ENCODE results near the gene DNAH10.

DNAH10 gene

DNA sequence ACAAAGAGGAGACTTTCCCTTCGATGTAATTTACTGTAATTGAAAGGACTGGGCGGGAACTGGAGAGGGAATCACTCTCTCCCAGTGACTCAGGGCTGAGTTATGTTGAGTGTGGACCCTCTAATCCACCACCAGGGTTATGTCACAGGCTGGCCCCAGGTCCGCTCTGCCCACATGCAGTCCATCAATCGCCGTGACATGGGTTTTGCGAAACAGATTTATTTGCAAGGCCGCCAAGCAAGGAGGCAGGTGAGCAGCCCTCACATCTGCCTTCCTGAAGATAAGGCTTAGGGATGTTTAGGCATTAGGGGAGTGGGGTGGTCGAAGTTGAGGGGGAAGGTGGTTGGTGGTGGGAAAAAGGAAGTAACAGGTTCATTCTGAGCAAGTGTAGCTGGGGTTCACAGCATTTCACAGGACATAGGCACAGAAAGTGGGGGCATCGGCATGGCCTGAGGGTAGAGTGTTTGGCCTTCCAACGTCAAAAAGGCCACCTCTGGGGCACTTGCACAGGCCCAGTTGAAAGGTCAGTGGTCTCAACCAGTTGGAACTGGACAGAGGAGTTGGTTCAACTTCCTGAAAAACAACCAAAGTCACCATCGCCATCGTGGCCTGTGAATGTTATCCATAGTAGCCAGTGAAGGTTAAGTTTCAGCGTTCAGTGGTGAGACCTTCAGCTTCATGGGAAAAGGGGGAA is 66.9 kb downstream of the DNAH10 start:
- H3K9ac ChIP-seq (ENCODE audit: low read depth, low read length, poor library complexity, severe bottlenecking), result no peak overlapping the region
- no peak overlapping the region for H3K4me3 ChIP-seq (ENCODE audit: low read length, poor library complexity, severe bottlenecking)
- no peaks in the 10 kb centered on the region for H3K27me3 ChIP-seq (ENCODE audit: insufficient read depth, low read length, poor library complexity, severe bottlenecking)
- H4K20me1 ChIP-seq (ENCODE audit: insufficient read depth, low read length, poor library complexity, severe bottlenecking), result no peaks in the 10 kb centered on the region
- H3K36me3 ChIP-seq (ENCODE audit: insufficient read depth, low read length), result no peaks in the 10 kb centered on the region
- H3F3A ChIP-seq (ENCODE audit: low read depth), result no peaks in the 10 kb centered on the region
- 0 out of 2 replicates have a peak overlapping the region, but pooled peaks have one; percentile 11 for H2AFZ ChIP-seq (ENCODE audit: low read length)
- no peaks in the 10 kb centered on the region for H3K9me2 ChIP-seq (replicated peaks; ENCODE audit: low read depth, low read length)
- no peak overlapping the region for H3K4me2 ChIP-seq (ENCODE audit: low read depth, low read length, poor library complexity, severe bottlenecking)
- H3K4me1 ChIP-seq (ENCODE audit: insufficient read depth, low read length, poor library complexity, severe bottlenecking), result peaks cover 7% of the 10 kb centered on the region
- no peaks in the 10 kb centered on the region for H3K79me2 ChIP-seq (ENCODE audit: insufficient read depth, low read length)
- no peaks in the 10 kb centered on the region for H3K9me3 ChIP-seq (ENCODE audit: insufficient read depth, low read depth, low read length)
- no peak for TF ChIP-seq EZH2phosphoT487 (IDR thresholded peaks at IDR 0.05; ENCODE audit: borderline replicate concordance)
- TF ChIP-seq, protein P1, sequence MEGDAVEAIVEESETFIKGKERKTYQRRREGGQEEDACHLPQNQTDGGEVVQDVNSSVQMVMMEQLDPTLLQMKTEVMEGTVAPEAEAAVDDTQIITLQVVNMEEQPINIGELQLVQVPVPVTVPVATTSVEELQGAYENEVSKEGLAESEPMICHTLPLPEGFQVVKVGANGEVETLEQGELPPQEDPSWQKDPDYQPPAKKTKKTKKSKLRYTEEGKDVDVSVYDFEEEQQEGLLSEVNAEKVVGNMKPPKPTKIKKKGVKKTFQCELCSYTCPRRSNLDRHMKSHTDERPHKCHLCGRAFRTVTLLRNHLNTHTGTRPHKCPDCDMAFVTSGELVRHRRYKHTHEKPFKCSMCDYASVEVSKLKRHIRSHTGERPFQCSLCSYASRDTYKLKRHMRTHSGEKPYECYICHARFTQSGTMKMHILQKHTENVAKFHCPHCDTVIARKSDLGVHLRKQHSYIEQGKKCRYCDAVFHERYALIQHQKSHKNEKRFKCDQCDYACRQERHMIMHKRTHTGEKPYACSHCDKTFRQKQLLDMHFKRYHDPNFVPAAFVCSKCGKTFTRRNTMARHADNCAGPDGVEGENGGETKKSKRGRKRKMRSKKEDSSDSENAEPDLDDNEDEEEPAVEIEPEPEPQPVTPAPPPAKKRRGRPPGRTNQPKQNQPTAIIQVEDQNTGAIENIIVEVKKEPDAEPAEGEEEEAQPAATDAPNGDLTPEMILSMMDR (conservative IDR thresholded peaks at IDR 0.05; ENCODE audit: low read length), result no peak

GRCh38 chr12:123829561-123829960 is 67.5 kb downstream of the DNAH10 start:
- no peaks in the 10 kb centered on the region for H3K9me2 ChIP-seq (replicated peaks; ENCODE audit: low read depth, low read length)
- no peak overlapping the region for H2AFZ ChIP-seq (ENCODE audit: low read length)
- H3K4me2 ChIP-seq (ENCODE audit: low read depth, low read length, poor library complexity, severe bottlenecking), result no peak overlapping the region
- no peaks in the 10 kb centered on the region for H3F3A ChIP-seq (ENCODE audit: low read depth)
- H3K79me2 ChIP-seq (ENCODE audit: insufficient read depth, low read length), result no peaks in the 10 kb centered on the region
- TF ChIP-seq EZH2phosphoT487 (IDR thresholded peaks at IDR 0.05; ENCODE audit: borderline replicate concordance), result no peak
- TF ChIP-seq, protein P1 (conservative IDR thresholded peaks at IDR 0.05; ENCODE audit: low read length), result no peak
- no peaks in the 10 kb centered on the region for H4K20me1 ChIP-seq (ENCODE audit: insufficient read depth, low read length, poor library complexity, severe bottlenecking)
- H3K9me3 ChIP-seq (ENCODE audit: insufficient read depth, low read depth, low read length), result no peaks in the 10 kb centered on the region
- no peaks in the 10 kb centered on the region for H3K27me3 ChIP-seq (ENCODE audit: insufficient read depth, low read length, poor library complexity, severe bottlenecking)
- no peaks in the 10 kb centered on the region for H3K36me3 ChIP-seq (ENCODE audit: insufficient read depth, low read length)
- H3K9ac ChIP-seq (ENCODE audit: low read depth, low read length, poor library complexity, severe bottlenecking), result no peak overlapping the region
- H3K4me1 ChIP-seq (ENCODE audit: insufficient read depth, low read length, poor library complexity, severe bottlenecking), result peaks cover 7% of the 10 kb centered on the region
- no peak overlapping the region for H3K4me3 ChIP-seq (ENCODE audit: low read length, poor library complexity, severe bottlenecking)

DNA sequence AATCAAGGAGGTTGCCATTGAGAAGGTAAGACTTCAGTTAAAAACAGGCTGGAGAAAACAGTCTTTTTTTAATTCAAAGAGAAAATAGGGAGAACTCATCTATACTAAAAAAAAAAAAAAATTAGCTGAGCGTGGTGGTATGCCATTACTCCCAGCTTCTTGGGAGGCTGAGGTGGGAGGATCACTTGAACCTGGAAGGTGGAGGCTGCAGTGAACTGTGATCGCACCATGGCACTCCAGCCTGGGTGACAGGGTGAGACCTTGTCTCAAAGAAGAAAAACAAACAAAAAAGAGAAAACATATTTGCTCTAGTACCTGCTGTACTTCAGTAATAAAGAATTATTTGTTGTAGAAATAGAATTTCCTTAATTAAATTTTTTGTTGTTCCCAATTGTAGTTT is 68.6 kb downstream of the DNAH10 start:
- Histone ChIP-seq H3K9me2 (replicated peaks; ENCODE audit: low read depth, low read length) (no peaks in the 10 kb centered on the region), H3K9me3 (ENCODE audit: insufficient read depth, low read depth, low read length) (no peaks in the 10 kb centered on the region), H3K79me2 (ENCODE audit: insufficient read depth, low read length) (no peaks in the 10 kb centered on the region), H3K4me1 (ENCODE audit: insufficient read depth, low read length, poor library complexity, severe bottlenecking) (peaks cover 7% of the 10 kb centered on the region), H3K36me3 (ENCODE audit: insufficient read depth, low read length) (no peaks in the 10 kb centered on the region), H4K20me1 (ENCODE audit: insufficient read depth, low read length, poor library complexity, severe bottlenecking) (no peaks in the 10 kb centered on the region), H3F3A (ENCODE audit: low read depth) (no peaks in the 10 kb centered on the region), H3K4me2 (ENCODE audit: low read depth, low read length, poor library complexity, severe bottlenecking) (no peak overlapping the region), H3K4me3 (ENCODE audit: low read length, poor library complexity, severe bottlenecking) (no peak overlapping the region), H3K27me3 (ENCODE audit: insufficient read depth, low read length, poor library complexity, severe bottlenecking) (no peaks in the 10 kb centered on the region), H3K9ac (ENCODE audit: low read depth, low read length, poor library complexity, severe bottlenecking) (no peak overlapping the region), H2AFZ (ENCODE audit: low read length) (no peak overlapping the region)
- TF ChIP-seq EZH2phosphoT487 (IDR thresholded peaks at IDR 0.05; ENCODE audit: borderline replicate concordance), result no peak
- TF ChIP-seq, protein P1 (conservative IDR thresholded peaks at IDR 0.05; ENCODE audit: low read length), result no peak

All from Loucy (cell line).